Endometrial microvascular endothelial cells (primary cell): Measurements from ENCODE around the gene RPS6KB1. TPM values are rescaled to one million over a fixed set of nuclear protein-coding genes. Genes with fewer than 3 reads are reported as not detected.

ENCODE experiments used
- total RNA-seq: library from RNA; depleted of rRNA; stranded (reverse); fragments of >200 nt; gene quantifications from one replicate; pipeline ENCODE4 v1.2.3, GENCODE V29; 2015; ENCODE audit errors: inconsistent ontology term

The RPS6KB1 gene
- total RNA-seq, 1 donor from 2014 or later = 20.6 TPM

Other genes starting within 250 kb of the RPS6KB1 start
- gene PTRH2, start 185.7 kb upstream of the RPS6KB1 start, total RNA-seq = 47.3 TPM
- gene VMP1, start 185.5 kb upstream of the RPS6KB1 start, total RNA-seq = 138 TPM
- gene TUBD1, start 178 bp upstream of the RPS6KB1 start, total RNA-seq = 10.5 TPM
- 11.8 TPM for gene RNFT1, start 71.6 kb downstream of the RPS6KB1 start, total RNA-seq
- 26.4 TPM for gene HEATR6, start 185.8 kb downstream of the RPS6KB1 start, total RNA-seq